NCI-H524 (cell line): Measurements from ENCODE around the gene PDZRN3.
"Not testable (repeated sequence)": the region's sequence is repeated elsewhere in the genome, so short reads cannot be mapped to it uniquely, and the experiment has no call there.

Experiments
- DNase-seq, 2 experiments: peaks; one replicate each; lab custom pipeline; 2025; lab: John Stamatoyannopoulos, UW

Gene PDZRN3

DNA sequence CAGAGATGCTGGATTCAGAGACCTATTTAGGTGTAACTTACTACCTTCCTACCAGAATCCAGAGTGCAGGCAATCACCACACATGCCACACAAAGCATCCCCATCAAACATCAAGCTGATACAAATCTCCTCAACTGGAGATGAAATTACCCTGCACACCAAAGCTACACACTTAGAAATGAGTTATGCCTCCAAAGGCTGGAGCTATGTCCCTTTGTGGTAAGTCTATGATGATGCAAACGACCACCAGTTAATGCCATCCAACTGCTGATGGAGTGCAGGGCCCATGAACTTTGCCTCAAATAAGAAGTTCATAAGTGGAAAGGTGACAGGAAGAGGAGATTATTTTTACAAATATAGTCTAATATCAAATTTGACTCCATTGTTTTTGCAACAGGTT is 38.1 kb downstream of the PDZRN3 start:
- no peak for DNase-seq

DNA sequence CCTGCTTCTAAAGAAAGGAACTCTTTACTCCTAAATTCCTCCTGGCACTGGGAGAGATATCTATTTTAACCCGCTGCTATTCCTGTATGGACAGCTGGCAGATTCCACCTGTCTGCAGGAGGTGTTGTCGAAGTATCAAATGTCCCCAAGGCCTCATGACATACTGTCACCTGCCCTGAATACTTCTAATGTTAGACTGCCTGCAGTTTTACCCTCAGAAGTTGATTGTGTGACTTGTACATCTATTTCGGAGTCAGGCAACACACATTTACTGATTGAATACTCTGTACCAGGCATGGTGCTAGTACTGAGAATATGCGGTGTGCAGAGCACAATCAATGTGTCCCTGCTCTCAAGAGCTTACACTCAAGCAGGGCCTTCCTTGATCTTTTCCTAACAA is 38.6 kb downstream of the PDZRN3 start:
- DNase-seq: peak in 1 of 2 experiments; percentile 51

DNA sequence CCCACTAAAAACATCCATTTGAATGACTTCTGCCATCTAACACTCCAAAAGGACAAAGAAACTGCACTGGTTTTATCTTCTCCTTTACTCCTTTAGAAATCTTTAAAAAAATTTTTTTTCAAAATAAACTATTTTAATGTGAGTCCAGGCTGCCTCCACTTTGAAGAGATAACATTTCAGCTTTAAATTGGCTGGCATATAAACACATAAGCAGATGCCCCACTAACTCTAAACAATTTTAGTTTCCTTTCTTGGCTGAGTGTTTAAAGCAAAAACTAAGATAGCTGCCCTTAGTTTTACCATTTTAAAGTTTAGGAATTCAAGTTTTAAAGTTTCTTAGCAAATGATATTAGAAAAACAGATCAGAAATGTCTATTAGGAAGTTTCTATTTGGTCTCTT is 39.9 kb downstream of the PDZRN3 start:
- DNase-seq: no peak

DNA sequence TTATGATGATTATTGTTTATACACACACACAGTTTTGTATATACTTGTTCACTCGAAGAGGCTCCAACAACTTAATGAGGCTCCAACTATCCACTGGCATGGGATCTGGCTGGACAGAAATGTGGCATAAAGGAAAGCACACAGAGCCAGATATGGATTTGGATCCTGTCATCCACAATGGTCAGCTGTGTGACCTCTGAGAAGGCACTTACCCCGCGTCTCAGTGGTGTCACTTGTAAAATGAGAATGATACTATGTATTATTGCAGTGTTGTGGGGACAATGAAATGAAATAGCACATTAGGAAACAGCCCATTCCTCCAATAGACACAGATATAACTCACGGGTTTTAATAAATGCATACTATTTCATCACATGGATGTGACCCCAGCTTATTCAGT is 42.2 kb downstream of the PDZRN3 start:
- DNase-seq: no peak

DNA sequence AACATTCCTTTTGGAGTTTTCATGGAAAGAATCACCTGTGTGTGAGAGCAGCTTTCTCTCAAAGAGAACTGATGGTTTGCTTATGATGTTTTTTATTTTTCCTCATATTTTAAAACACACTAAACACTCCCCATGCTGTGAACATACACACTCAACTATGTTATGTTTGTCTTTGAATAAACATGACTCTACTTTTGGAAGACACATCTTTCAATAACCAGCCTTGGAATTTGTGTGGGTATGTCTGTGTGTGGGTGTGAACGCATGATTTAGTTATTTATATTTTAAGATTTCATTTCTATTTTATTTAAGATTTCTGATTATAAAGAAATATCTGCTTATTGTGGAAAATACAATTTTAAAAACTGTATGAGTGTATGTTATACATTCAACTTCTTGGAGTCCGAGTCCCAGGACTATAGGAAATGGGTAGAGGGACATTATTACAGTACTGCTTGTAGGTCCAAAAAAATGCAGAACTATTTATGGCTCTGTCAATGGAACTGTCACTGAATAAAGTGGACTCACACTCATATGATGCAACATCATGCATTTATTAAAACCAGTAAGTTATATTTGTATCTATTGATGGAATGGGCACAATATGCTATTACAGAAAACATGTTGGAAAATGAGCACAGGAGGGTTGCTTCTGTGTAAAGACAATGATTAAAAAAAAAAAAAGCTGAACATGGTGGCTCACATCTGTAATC is 43.5 kb downstream of the PDZRN3 start:
- DNase-seq: no peak

DNA sequence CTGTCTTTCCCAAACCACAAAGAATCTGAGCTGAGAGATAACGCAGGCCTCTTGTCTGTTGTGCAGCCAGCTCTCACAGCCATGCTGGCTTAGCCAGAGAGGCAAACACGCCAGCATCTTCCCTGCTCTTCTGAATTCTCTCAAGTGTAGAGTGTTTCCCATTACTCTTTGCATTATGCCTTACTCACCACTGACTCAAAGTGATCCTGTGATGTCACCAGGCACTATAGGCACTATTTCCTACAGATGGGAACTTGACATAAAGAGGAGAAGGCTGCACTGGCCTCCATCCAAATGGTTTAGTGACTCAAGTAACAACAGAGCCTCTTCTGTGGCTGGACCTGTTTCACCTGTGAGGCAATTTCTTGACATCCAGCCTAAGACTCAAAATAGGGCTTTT is 44.4 kb downstream of the PDZRN3 start:
- no peak for DNase-seq

DNA sequence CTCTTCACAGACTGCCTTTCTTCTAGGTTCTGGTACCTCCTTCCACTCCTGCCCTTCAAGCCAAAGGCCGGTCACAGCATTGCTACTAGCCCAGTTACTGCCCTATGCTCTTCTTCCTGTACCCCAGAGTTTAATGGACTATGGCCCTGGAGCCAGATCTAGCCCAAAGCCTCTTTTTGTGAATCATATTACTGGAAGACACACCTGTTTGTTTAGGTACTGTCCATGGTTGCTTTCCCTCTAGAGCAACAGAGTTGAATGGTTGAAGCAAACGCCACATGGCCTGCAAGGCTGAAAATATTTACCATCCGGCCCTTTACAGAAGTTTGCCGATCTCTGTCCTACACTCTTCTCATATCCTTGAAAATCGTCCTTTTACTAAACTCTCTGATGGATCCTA is 47.0 kb downstream of the PDZRN3 start:
- DNase-seq: no peak

DNA sequence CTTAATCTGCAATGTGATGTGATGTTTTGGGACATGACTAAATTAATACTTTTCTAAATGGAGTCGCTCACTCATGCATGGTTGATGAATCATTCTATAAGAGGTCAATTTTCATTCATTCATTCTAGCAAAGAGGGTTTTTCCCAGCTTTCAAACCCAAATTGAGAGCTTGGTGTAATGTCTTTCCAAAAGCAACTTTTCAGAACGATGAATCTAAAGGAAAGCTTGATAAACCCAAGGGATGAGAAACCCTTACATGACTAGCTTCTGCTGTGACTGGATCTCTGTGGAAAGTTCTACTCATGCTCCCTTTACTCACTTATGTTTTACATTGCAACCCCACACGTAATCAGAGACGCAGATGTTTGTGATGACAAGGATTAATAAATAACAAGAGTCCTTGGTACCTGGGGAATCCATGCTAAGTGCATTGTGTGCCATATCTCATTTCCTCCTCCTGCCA is 47.7 kb downstream of the PDZRN3 start:
- peak; percentile 19 to 67 for DNase-seq

DNA sequence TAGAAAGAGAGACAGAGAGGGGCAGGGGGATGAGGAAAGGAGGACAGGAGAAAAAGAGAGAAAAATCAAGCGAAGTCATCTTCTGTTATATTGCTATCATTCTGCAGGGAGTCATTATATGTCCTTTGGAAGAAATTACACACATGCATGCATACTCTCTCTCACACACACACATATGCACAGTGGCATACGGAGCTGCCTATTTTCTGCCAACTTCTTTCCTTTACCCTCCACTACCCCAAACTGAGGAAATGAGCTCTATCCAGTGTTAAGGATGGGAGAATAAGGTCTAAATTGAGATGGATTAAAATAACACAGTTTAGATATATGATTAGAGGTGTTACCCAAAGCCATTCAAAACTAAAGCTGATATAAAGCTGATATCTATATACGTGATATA is 48.8 kb downstream of the PDZRN3 start:
- no peak for DNase-seq

DNA sequence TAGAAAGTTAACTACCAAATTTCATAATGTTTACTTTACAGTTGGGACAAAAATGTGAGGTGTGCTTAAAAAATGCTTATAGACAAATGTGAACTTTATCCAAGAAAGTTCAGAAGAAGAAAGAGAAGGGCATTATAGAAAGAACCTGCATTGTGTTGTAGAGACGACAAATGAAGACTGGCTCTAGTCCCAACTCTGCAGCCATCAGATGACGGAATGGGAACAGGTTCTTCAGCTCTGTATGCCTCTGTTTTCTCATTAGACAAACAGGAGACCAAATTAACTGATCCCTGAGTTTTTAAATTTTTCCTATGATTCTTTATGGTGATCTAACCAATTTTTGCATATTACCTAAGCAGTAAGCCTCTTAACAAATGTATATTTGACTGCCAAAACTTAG is 49.2 kb downstream of the PDZRN3 start:
- no peak for DNase-seq

DNA sequence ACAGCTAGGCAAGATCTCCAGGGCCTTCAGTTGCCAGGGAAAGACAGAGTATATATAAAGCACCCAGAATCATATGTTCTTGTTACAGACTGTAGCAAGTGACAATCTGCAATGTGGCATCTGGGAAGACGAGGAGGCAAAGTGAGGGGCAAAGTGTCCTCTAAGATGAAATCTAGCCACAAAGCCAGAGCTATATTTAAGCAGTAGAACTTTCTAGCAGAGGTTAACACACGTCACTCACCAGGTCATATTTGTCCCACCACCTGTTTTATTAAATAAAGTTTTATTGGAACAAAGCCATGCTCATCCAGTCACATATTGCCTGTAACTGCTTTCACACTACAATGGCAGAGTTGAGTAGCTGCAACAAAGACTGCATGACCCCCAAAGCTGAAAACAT is 51.5 kb downstream of the PDZRN3 start:
- no peak for DNase-seq

DNA sequence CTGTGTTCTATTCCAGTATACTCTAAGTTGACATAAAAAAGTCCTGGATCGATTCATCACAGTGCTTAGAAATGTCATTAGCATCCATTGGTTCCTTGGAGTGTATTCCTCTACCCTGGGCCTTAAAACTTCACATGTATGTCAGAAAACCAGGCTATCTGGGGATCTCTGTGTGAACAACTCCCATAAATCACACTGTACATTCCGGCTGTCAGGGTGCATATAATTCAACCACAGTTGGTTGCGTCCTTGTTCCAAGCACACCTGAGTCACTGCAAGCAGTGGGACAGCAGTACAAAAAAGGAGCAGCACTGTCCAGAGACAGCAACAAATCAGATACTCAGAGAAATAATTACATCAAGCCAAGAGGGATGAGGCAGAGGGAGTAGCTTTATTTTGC is 52.4 kb downstream of the PDZRN3 start:
- DNase-seq: no peak

DNA sequence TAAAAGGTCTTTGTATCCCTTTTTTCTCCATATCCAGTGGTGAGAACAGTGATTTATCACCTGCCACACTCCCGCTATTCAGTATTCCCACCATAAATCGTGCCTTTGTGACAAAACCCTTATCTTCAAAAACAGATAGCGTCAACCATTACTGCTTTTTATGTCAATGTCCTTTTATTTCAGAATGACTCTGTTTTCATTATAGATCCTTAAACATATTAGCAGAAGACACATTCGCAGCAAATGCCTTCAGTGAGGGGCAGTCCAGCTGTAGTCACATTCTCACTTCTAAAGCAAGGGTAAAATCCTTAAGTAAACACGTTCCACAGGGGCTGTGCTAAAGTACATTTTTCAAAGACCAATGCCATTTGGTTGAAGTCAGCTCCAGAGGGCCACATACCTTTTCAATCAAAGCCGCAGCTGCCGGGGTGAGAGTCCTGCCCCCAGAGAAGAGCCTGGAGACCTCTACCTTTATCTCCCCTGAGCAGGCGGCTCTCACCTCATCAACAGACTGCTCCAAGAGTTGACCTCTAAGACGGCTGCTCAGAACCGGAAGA is 53.4 kb downstream of the PDZRN3 start:
- DNase-seq: no peak

DNA sequence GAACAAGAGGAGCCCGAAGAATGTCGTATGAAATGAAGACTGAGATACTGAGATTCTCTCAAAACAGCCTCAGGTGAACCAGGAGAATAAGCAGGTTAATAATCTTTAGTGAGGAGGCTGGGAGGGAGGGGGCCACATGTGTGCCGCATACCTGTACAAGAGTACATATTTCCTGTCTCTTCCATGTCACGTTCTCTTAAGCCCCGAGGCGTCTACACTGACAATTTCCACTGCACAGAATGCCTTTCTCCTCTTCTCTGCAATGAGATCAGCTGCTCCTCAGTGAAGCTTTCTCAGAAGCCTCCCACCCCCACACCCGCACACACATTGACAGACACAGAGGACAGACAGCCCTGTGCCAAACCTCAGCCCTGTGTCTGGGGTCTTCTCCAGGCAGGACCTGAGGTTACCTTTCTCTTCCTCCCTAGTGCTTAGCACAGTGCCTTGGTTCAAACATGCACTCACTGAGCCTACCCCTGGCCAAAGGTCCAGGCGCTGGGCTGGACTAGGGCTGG is 55.4 kb downstream of the PDZRN3 start:
- DNase-seq: no peak

DNA sequence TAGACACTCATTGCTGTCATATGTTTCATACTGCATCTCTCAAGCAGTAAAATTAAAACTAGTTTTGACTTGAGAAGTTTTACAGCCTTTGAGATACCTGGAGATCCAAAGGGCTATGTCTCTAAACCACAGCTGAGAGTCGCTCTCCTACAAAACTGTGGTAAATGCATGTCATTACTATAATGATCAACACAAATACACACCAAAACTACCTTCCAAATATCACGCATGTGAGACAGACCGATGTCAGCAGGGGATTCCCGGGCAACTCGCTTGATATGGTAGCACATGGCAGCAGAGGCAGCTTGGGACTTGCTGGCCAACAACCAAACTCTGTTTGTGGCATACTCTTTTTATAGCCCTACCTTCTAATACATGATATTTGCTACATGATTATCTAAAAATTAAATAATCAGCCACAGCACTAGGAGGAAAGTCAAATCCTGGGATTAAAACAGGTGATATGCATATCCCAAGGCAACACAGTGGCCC is 56.3 kb downstream of the PDZRN3 start:
- DNase-seq: no peak

DNA sequence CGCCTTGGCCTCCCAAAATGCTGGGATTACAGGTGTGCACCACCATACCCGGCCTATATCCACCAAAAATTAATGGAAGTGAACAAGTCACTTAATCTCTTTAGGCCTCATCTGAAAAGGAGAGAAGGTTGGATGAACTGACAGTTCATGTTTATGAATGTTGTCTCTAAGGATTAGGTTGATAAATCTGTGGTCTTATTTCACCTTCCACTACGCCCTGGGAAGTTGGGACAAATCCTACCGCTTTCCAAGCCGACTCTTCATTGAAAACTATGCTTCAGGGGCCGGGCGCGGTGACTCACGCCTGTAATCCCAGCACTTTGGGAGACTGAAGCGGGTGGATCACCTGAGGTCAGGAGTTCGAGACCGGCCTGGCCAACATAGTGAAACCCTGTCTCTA is 59.4 kb downstream of the PDZRN3 start:
- not testable (repeated sequence) for DNase-seq

DNA sequence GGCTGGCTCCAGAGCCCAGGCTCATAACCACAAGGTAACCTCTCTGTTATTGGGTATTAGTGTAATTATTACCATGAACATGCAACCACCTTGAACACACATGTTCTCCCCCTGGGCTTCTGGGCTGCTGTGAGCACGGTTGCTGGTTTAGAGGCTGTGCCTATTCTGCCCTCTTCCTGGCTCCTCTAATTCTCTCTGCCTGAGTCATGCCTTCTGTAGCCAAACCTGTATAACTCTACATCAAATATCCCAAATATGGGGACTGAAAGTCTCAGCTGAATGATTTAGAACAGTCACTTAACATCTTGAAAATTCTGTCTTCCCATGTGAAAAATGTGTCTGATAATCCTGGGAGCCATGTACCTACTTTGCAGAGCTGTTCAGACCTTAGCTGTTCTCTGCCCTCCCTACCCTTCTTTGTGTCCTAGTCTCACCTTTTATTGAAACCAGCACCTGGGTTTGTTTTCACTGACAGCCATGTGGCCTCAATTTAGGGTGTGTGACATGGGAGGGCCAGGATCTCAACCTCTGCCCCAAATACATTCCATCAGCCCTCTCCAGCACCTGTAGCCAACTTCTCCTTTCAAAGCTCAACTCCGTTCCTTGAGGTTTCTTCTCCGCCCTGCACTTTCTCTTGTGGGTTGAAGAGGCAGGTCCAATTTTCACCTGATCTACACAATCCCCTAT is 60.7 kb downstream of the PDZRN3 start:
- no peak for DNase-seq

DNA sequence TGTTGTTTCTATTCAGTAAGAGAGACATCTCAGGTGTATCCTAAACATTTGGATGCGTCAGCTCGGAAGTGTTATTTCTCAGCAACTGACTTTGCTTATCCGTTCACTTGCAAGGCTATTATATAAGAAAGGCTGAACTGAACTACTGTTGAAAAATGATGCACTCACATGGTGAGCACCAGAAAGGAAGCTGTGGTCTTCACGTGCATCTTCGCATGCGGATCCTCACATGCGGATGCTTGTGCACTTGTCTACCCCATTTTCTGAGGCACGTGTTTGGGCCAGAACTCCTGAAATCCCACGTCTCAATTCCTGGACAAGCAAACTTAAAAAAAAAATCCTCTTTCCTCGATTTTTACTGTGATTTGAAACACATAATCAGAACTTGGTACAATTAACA is 63.2 kb downstream of the PDZRN3 start:
- no peak for DNase-seq

DNA sequence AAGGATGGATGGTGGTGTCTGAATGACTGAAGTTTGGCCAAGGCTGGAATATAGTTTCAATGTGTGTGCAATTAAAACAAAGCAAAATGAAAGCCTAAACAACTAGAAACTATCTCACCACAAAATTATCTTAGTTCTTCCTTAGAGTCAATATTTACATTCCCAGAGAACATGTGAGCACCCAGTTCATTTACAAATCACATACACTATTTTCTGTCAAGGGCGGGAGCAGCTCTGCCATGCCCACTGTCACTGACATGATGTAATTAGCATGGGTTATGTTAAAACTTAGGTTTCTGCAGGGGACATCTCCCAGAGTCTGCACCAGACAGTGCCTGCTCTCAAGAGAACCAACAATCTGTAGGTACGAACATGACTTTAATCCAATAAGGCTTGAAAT is 65.0 kb downstream of the PDZRN3 start:
- DNase-seq: no peak

DNA sequence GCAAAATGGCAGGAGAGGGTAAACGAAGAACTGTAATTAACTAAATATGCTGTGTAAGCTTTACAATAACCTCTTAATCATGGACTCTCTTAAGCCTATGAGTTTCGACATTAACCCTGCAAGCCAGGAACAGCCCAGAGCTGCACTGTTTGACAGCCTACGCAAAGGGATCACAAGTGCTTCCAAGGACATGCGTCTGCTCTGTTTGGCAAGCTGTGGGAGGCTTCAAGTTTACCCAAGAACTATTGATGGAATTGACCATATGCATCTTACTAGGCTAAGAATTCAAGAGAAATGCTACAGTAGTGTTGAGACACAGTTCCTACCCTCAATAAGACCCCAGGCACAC is 66.0 kb downstream of the PDZRN3 start:
- no peak for DNase-seq

DNA sequence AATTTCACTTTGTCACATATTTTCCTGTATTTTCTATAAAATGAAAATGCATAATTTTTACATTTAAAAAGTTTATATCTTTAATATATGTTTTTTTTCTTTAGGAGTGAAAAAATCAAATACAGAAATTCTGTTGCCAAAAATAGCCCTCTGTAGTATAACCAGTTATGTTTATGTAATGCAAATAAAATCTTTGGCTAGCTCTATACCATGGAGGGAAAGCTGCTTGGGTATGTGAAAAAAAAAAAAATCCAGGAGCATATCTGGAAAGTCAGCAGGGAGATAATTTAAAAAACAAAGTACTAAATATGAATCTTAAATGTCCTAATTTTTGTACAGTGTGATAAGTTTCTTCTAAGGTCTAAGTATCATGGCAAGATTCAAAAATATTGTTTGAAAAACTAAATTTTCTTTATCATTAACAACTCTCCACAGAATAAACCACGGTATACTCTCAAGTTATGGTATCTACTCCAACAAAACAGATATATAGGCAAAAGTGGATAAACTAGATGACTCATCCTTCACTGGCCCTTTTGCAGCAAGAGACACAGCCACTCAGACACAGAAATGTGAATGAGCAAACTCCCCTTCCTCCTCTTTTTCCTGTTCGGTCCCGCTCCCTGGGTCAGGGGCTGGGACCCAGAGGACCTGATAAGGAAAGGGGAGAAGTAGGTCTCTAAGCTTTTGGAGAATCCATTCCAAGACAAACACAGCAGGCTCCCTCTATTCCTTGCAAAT is 66.6 kb downstream of the PDZRN3 start:
- DNase-seq: no peak
